A549 (cell line): Measurements from ENCODE around the gene SLC5A10.

Experiments used
- CTCF ChIP-seq: fragments of >200 bp; sonication (Bioruptor Twin); formaldehyde crosslinking; IDR thresholded peaks from 3 replicates; pipeline ENCODE4 v1.5.1; 2016
- PHF8 ChIP-seq: fragments of 200-600 bp; sonication (generic); IDR thresholded peaks from 2 replicates; pipeline ENCODE4 v1.6.1; 2016; ENCODE audit warnings: low read depth, mild to moderate bottlenecking, antibody characterized with exemption, moderate library complexity, borderline replicate concordance
- SMC3 ChIP-seq: fragments of >200 bp; sonication (Bioruptor Twin); formaldehyde crosslinking; IDR thresholded peaks from 3 replicates; pipeline ENCODE4 v1.6.1; 2018; ENCODE audit warnings: inconsistent platforms

DNA sequence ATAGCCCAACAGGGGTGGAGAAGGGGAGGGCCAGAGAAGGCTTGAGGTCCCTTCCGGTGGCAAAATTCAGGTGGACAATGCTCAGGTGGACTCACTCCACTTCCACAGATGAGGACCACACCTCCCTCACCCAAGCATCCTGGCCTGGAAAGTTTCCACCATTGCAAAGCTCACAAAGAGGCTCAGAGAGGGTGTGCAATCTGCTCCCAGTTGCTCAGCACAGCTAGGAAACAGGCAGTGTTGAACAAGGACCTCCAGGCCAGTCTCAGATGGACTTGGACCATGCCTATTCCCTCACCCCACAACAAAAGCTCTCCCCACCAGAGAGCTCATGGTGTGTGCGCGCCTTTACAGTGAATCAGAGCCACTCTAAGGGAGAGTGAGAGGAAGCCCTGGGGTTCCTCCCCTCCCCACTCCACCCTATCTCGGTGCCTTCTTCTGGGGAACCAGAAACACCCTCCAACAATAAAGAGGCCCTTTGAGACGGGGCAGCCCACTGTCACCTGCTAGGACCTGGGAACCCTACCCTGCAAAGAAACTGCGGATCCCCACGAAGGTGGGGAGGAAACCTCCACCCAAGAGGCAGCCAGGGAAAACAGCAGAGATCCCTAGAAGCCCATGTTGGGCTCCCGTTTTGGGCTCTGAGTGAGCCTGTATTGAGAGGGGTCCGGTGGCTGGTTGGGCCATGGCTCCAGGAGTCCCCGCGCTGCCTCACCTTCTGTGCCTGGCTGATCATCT, 51.0 kb downstream of the SLC5A10 start:
- TF ChIP-seq CTCF (no peak), SMC3 (no peak), PHF8 (no peak)
